Glutamatergic neuron (in vitro differentiated cells): Measurements from ENCODE around the gene TMCO6. TPM values are rescaled to one million over a fixed set of nuclear protein-coding genes. Genes with fewer than 3 reads are reported as not detected.
"Not testable (repeated sequence)": the region's sequence is repeated elsewhere in the genome, so short reads cannot be mapped to it uniquely, and the experiment has no call there.

ENCODE experiments used
- DNase-seq: peaks from one replicate; pipeline ENCODE4 v3.0.0; 2022
- H3K27ac Mint-ChIP-seq: one replicate; pipeline ENCODE4 v1.8.0; 2020; ENCODE audit warnings: mild to moderate bottlenecking, mixed read lengths, inconsistent platforms; ENCODE audit not compliant: unreplicated experiment
- H3K27me3 Mint-ChIP-seq: one replicate; pipeline ENCODE4 v1.8.0; 2020; ENCODE audit warnings: mild to moderate bottlenecking, moderate library complexity, mixed read lengths, inconsistent platforms; ENCODE audit not compliant: unreplicated experiment
- H3K36me3 Mint-ChIP-seq: one replicate; pipeline ENCODE4 v1.8.0; 2020; ENCODE audit warnings: mild to moderate bottlenecking, mixed read lengths, inconsistent platforms; ENCODE audit not compliant: unreplicated experiment
- H3K4me1 Mint-ChIP-seq: one replicate; pipeline ENCODE4 v1.8.0; 2020; ENCODE audit warnings: mild to moderate bottlenecking, low read depth, mixed read lengths, inconsistent platforms; ENCODE audit not compliant: unreplicated experiment
- H3K4me3 Mint-ChIP-seq: one replicate; pipeline ENCODE4 v1.8.0; 2020; ENCODE audit warnings: mild to moderate bottlenecking, mixed read lengths, inconsistent platforms; ENCODE audit not compliant: unreplicated experiment
- H3K9me3 Mint-ChIP-seq: one replicate; pipeline ENCODE4 v1.8.0; 2020; ENCODE audit warnings: mild to moderate bottlenecking, moderate library complexity, mixed read lengths, inconsistent platforms; ENCODE audit not compliant: unreplicated experiment
- CTCF ChIP-seq: fragments of 200-600 bp; sonication (generic); IDR thresholded peaks from one replicate; pipeline ENCODE4 v1.5.0; 2021; ENCODE audit not compliant: partially characterized antibody, unreplicated experiment
- total RNA-seq: library from RNA; stranded (reverse); fragmentation: NEBNext Ultra II Directional; extraction: Animal tissue kit (Norgen Biotek cat#: 25700); gene quantifications from one replicate; pipeline ENCODE4 v1.2.1, GENCODE V29; 2021; ENCODE audit not compliant: unreplicated experiment

The TMCO6 gene
- total RNA-seq, 1 donor from 2014 or later, result 12.5 TPM

- no peak for TF ChIP-seq CTCF
- peaks cover 1% of the 10 kb centered on the region for H3K9me3 Mint-ChIP-seq
Observed at GRCh38 chr5:140611020-140611521, 28.2 kb upstream of the TMCO6 start.

GRCh38 chr5:140622301-140622700 is 16.9 kb upstream of the TMCO6 start:
- no peak for DNase-seq
- peaks cover 6% of the 10 kb centered on the region for H3K27me3 Mint-ChIP-seq
- H3K4me1 Mint-ChIP-seq, result no peaks in the 10 kb centered on the region
- H3K36me3 Mint-ChIP-seq, result peaks cover 6% of the 10 kb centered on the region
- no peak for TF ChIP-seq CTCF
- H3K27ac Mint-ChIP-seq, result no peak overlapping the region
- H3K4me3 Mint-ChIP-seq, result no peak overlapping the region
- H3K9me3 Mint-ChIP-seq, result peaks cover 2% of the 10 kb centered on the region

More at GRCh38 chr5:140611020-140611521, 28.2 kb upstream of the TMCO6 start:
- DNase-seq, result no peak
- Mint-ChIP-seq H3K27me3 (peaks cover 4% of the 10 kb centered on the region), H3K36me3 (peaks cover 11% of the 10 kb centered on the region), H3K4me3 (no peak overlapping the region), H3K27ac (no peak overlapping the region), H3K4me1 (no peaks in the 10 kb centered on the region)

- not testable (repeated sequence) for H3K36me3 Mint-ChIP-seq, DNase-seq, H3K4me3 Mint-ChIP-seq, H3K4me1 Mint-ChIP-seq, H3K27me3 Mint-ChIP-seq, H3K9me3 Mint-ChIP-seq, H3K27ac Mint-ChIP-seq
Observed at GRCh38 chr5:140623061-140623460, 16.2 kb upstream of the TMCO6 start.

- H3K36me3 Mint-ChIP-seq, result peaks cover 10% of the 10 kb centered on the region
- H3K4me3 Mint-ChIP-seq, H3K27me3 Mint-ChIP-seq, H3K4me1 Mint-ChIP-seq, DNase-seq, H3K27ac Mint-ChIP-seq, H3K9me3 Mint-ChIP-seq: not testable (repeated sequence)
Observed at GRCh38 chr5:140624886-140625285, 14.4 kb upstream of the TMCO6 start.

- Mint-ChIP-seq H3K27ac (no peak overlapping the region), H3K4me1 (no peaks in the 10 kb centered on the region), H3K4me3 (no peak overlapping the region), H3K9me3 (peaks cover 10% of the 10 kb centered on the region), H3K36me3 (peaks cover 14% of the 10 kb centered on the region), H3K27me3 (peaks cover 4% of the 10 kb centered on the region)
- no peak for TF ChIP-seq CTCF
- DNase-seq, result no peak
Observed at GRCh38 chr5:140627972-140628371, 11.3 kb upstream of the TMCO6 start.

GRCh38 chr5:140628711-140629110 is 10.5 kb upstream of the TMCO6 start:
- no peak for DNase-seq
- peaks cover 8% of the 10 kb centered on the region for H3K27me3 Mint-ChIP-seq
- H3K36me3 Mint-ChIP-seq, result peaks cover 14% of the 10 kb centered on the region
- H3K9me3 Mint-ChIP-seq, result peaks cover 10% of the 10 kb centered on the region
- no peak overlapping the region for H3K27ac Mint-ChIP-seq
- no peak for TF ChIP-seq CTCF
- no peak overlapping the region for H3K4me3 Mint-ChIP-seq
- no peaks in the 10 kb centered on the region for H3K4me1 Mint-ChIP-seq
